ENCODE results near the gene KCNH2.

KCNH2 gene

DNA sequence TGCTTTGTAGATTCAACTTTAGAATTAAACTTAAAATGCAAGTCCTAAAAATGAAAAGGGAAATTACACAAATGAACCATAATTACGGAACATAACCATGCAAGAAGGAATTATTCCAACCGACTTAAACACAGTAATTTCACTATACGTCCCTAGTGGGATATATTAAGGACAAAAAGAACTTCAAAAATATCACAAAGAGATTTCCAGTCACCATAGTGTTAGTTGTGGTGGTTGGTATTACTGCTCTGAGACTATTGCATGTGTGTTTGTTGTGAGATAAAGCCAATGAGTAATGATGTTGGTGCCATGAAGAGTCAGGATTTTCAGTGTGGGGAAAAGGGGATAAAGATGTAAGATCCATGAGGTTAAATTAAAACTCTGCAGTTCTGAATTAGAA is 49.6 kb downstream of the KCNH2 start:
- Histone ChIP-seq H3K27ac (ENCODE audit: low read depth, low read length) (no peak overlapping the region), H3K4me1 (ENCODE audit: control insufficient read depth, insufficient read depth, low read length) (no peaks in the 10 kb centered on the region), H3K36me3 (ENCODE audit: control insufficient read depth, insufficient read depth, low read length) (no peaks in the 10 kb centered on the region), H3K27me3 (ENCODE audit: control insufficient read depth, insufficient read depth, low read length) (no peaks in the 10 kb centered on the region), H3K9ac (ENCODE audit: low read length) (no peak overlapping the region), H3K4me3 (ENCODE audit: low read length) (no peak overlapping the region)

DNA sequence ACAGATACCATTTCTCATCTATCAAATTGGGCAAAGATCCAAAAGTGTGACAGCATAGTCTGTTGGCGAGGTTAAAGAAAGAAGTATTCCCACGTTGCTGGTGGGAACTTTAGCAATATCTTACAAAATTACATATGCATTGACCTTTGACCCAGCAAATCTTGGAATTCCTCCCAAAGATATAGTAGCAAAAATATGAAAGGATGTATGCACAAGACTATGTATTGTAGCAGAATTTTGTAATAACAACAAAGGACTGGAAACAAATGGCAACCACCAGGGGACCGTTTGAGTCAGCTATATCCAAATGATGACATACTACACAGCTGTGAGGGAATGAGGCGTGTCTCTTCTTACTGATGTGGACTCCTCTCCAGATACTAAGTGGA is 50.2 kb downstream of the KCNH2 start:
- Histone ChIP-seq H3K4me1 (ENCODE audit: control insufficient read depth, insufficient read depth, low read length) (no peaks in the 10 kb centered on the region), H3K27ac (ENCODE audit: low read depth, low read length) (no peak overlapping the region), H3K4me3 (ENCODE audit: low read length) (no peak overlapping the region), H3K36me3 (ENCODE audit: control insufficient read depth, insufficient read depth, low read length) (no peaks in the 10 kb centered on the region), H3K27me3 (ENCODE audit: control insufficient read depth, insufficient read depth, low read length) (no peaks in the 10 kb centered on the region), H3K9ac (ENCODE audit: low read length) (no peak overlapping the region)

DNA sequence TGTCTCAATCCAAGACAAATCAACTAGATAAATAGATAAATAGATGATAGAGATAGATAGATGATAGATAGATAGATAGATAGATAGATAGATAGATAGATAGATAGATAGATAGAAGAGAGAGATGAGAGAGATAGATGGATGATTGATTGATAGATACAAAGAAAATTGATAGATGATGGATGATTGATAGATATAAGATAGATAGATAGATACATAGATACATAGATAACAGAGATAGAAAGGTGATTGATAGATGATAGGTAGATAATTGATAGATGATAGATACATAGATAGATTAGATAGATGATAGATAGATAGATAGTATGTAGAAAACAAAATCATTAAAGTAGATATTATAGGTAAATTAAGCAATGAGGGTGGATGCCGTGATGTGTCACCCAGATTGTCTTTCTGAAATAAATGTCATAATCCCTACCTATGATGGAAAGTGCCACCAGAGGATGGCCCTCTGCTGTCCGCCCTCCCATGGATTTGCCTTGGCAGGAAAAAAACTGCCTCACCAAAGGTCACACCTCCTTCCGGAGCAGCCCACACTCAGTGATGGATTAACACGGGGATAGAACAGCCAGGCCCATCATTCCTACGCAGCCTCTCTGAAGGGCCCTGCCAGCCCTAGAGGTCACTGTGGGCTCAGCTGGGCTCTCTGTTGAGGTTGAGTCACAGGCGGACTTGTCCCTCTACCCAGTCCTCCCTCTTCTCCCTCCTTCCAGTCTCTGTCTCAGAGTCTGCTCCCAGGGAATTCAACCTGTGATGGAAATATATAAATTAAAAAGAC is 50.8 kb downstream of the KCNH2 start:
- H3K9ac ChIP-seq (ENCODE audit: low read length): no peak overlapping the region

DNA sequence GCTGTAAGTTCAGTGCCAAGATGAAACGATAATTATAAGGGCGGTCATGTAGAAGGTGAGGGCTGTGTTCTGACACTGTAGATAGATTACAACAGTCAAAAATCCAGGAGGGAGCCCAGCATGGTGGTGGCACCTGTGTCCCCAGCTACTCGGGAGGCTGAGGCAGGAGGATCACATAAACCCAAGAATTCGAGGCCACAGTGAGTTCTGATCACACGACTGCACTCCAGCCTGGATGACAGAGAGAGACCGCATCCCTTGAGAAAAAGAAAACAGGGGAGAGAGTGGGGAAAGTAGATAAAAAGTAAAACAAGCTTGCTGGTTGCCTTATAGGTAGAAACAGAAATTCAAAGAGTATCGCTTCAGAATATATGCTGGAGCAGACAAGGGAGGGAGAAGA is 52.1 kb downstream of the KCNH2 start:
- H3K4me3 ChIP-seq (ENCODE audit: low read length): no peak overlapping the region
- H3K4me1 ChIP-seq (ENCODE audit: control insufficient read depth, insufficient read depth, low read length): peaks cover under 1% of the 10 kb centered on the region
- H3K36me3 ChIP-seq (ENCODE audit: control insufficient read depth, insufficient read depth, low read length): no peaks in the 10 kb centered on the region
- H3K27ac ChIP-seq (ENCODE audit: low read depth, low read length): no peak overlapping the region
- H3K9ac ChIP-seq (ENCODE audit: low read length): no peak overlapping the region
- H3K27me3 ChIP-seq (ENCODE audit: control insufficient read depth, insufficient read depth, low read length): no peaks in the 10 kb centered on the region

More for the DNA sequence above, 50.8 kb downstream of the KCNH2 start:
- H3K27me3 ChIP-seq (ENCODE audit: control insufficient read depth, insufficient read depth, low read length): no peaks in the 10 kb centered on the region
- H3K36me3 ChIP-seq (ENCODE audit: control insufficient read depth, insufficient read depth, low read length): no peaks in the 10 kb centered on the region
- H3K4me3 ChIP-seq (ENCODE audit: low read length): no peak overlapping the region
- H3K4me1 ChIP-seq (ENCODE audit: control insufficient read depth, insufficient read depth, low read length): no peaks in the 10 kb centered on the region
- no peak overlapping the region for H3K27ac ChIP-seq (ENCODE audit: low read depth, low read length)

DNA sequence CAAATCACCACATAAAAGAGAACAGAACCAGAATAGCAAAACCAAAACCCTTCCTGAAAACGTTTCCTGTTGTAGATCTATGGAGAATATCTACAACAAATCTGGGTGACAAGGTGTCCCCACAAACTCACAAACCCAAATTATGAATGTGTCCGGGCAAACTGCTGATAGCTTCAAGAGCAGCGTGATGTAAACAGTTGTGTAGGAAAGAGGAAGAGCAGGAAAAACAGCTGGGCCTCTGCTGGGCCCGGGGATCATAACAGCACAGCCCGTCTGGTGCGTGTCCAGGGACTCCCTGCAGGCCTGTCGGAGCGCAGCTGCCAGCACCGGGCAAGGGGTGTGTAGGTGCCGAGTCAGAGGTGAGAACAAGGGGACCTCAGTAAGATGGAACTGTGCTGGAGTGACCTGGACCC is 53.7 kb downstream of the KCNH2 start:
- no peak overlapping the region for H3K9ac ChIP-seq (ENCODE audit: low read length)

DNA sequence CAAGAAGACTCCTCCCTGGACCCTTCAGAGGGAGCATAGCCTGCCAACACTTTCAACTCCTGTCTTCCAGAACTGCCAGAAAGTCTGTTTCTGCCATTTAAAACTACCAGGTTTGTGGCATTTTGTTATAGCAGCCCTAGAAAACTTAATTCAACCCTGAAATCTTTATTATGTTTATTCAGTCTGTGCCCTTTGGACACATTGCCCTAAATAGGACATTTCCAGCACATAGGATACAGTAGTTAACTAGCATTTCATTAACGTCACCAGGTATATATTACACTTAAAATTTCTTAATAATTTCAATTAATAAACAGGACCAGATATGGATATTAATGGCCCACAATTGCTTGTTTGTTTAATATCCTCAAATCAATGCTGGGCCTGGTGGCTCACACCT is 54.3 kb downstream of the KCNH2 start:
- Histone ChIP-seq H3K36me3 (ENCODE audit: control insufficient read depth, insufficient read depth, low read length) (no peaks in the 10 kb centered on the region), H3K4me3 (ENCODE audit: low read length) (no peak overlapping the region), H3K27ac (ENCODE audit: low read depth, low read length) (no peak overlapping the region), H3K4me1 (ENCODE audit: control insufficient read depth, insufficient read depth, low read length) (peaks cover 6% of the 10 kb centered on the region), H3K27me3 (ENCODE audit: control insufficient read depth, insufficient read depth, low read length) (no peaks in the 10 kb centered on the region), H3K9ac (ENCODE audit: low read length) (no peak overlapping the region)

More for the DNA sequence above, 53.7 kb downstream of the KCNH2 start:
- Histone ChIP-seq H3K27me3 (ENCODE audit: control insufficient read depth, insufficient read depth, low read length) (no peaks in the 10 kb centered on the region), H3K4me1 (ENCODE audit: control insufficient read depth, insufficient read depth, low read length) (peaks cover 6% of the 10 kb centered on the region), H3K4me3 (ENCODE audit: low read length) (no peak overlapping the region), H3K36me3 (ENCODE audit: control insufficient read depth, insufficient read depth, low read length) (no peaks in the 10 kb centered on the region), H3K27ac (ENCODE audit: low read depth, low read length) (no peak overlapping the region)

DNA sequence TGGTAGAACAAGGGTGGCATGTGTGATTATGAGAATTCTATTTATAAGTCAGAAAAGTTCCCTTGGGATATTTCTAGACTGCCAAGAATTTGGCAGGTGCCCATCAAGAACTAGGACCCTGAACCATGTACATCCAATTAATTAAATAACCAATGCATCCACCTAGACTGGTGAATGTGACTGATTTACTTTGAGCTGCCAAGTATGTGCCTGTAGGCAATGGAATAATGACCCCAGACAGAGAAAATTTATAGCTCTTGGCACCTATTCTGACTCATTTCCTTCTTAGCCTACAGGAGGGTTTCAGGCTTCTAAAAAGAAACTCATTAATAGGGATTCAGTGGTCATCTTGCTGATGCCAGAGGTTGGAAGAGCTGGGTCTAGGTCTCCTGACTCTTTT is 54.9 kb downstream of the KCNH2 start:
- Histone ChIP-seq H3K4me1 (ENCODE audit: control insufficient read depth, insufficient read depth, low read length) (peaks cover 8% of the 10 kb centered on the region), H3K4me3 (ENCODE audit: low read length) (no peak overlapping the region), H3K9ac (ENCODE audit: low read length) (no peak overlapping the region), H3K27ac (ENCODE audit: low read depth, low read length) (no peak overlapping the region), H3K27me3 (ENCODE audit: control insufficient read depth, insufficient read depth, low read length) (no peaks in the 10 kb centered on the region), H3K36me3 (ENCODE audit: control insufficient read depth, insufficient read depth, low read length) (no peaks in the 10 kb centered on the region)

DNA sequence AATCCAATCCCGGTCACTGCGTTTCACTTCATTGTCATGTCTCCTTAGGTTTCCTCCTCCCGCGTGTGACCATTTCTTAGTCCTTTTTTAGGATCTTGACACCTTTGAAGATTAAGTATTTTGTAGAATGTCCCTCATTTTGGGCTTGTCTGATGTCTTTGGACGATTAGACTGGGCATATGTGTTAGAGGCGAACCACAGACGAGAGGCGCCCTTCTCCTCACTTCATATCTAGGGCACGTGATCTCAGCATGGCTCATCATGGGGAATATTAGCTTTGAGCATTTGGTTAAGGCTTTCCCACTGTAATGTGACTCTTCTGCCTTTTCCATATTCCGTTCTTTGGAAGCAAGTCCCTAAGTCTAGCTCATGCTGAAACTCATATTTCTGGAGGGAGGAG is 59.0 kb downstream of the KCNH2 start:
- H3K27me3 ChIP-seq (ENCODE audit: control insufficient read depth, insufficient read depth, low read length): no peaks in the 10 kb centered on the region
- H3K4me1 ChIP-seq (ENCODE audit: control insufficient read depth, insufficient read depth, low read length): peaks cover 9% of the 10 kb centered on the region
- no peak overlapping the region for H3K4me3 ChIP-seq (ENCODE audit: low read length)
- no peak overlapping the region for H3K27ac ChIP-seq (ENCODE audit: low read depth, low read length)
- H3K9ac ChIP-seq (ENCODE audit: low read length): no peak overlapping the region
- no peaks in the 10 kb centered on the region for H3K36me3 ChIP-seq (ENCODE audit: control insufficient read depth, insufficient read depth, low read length)

DNA sequence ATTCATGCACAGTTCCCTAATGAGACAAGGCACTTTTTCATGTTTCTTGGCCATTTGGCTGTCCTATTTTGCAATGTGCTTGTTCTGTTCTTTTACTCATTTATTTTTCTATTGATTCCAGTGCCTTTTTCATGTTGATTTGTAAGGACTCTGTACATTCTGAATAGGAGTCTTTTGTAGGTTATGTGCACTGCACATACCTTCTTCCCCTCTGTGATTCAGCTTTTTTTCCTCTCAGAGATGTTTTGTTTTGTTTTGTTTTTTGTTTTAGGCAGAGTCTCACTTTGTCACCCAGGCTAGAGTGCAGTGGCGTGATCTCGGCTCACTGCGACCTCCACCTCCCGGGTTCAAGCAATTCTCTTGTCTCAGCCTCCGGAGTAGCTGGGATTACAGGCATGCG is 59.7 kb downstream of the KCNH2 start:
- Histone ChIP-seq H3K27me3 (ENCODE audit: control insufficient read depth, insufficient read depth, low read length) (no peaks in the 10 kb centered on the region), H3K9ac (ENCODE audit: low read length) (no peak overlapping the region), H3K4me1 (ENCODE audit: control insufficient read depth, insufficient read depth, low read length) (peaks cover 9% of the 10 kb centered on the region), H3K27ac (ENCODE audit: low read depth, low read length) (peak overlapping the region; percentile 19), H3K4me3 (ENCODE audit: low read length) (no peak overlapping the region), H3K36me3 (ENCODE audit: control insufficient read depth, insufficient read depth, low read length) (no peaks in the 10 kb centered on the region)

DNA sequence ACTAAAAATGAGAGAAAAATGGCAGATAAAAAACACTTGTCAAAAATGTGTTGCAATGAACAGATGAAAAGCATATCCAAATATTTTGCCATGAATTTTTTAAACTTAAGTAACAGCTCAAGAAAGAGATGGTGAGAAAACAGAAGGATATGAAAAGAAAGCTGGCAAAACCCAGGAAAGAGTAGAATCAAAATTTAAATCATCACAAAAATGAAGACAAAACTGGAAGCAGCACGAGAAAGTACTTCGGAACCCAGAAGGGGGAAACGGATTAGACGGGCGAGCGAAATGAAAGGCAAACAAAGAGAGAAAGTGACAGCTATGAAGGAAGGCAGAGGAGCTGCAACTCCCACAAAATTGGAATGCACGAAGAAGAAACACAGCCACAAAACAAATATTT is 60.2 kb downstream of the KCNH2 start:
- Histone ChIP-seq H3K4me1 (ENCODE audit: control insufficient read depth, insufficient read depth, low read length) (peaks cover 9% of the 10 kb centered on the region), H3K27me3 (ENCODE audit: control insufficient read depth, insufficient read depth, low read length) (no peaks in the 10 kb centered on the region), H3K36me3 (ENCODE audit: control insufficient read depth, insufficient read depth, low read length) (no peaks in the 10 kb centered on the region), H3K4me3 (ENCODE audit: low read length) (no peak overlapping the region), H3K9ac (ENCODE audit: low read length) (no peak overlapping the region), H3K27ac (ENCODE audit: low read depth, low read length) (peak overlapping the region; percentile 19)

DNA sequence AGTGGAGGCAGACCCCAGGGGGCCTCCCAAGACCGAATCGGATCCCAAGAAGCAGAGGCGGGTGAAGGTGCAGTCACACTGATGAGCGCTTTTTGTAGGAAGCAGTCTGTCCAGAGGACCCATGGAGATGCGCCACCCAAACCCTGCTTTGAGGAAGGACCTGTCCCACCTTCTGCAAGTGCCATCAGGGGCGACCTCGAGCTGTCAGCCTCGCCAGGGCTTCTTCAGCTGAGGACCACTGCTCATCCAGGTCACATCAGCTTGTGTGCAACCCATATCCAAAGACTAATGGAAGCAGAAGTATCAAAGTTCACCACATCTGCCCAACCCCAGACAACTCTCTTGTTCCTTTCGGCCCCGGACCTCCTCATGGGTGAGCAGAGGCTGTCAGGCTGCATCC is 61.5 kb downstream of the KCNH2 start:
- no peaks in the 10 kb centered on the region for H3K36me3 ChIP-seq (ENCODE audit: control insufficient read depth, insufficient read depth, low read length)
- H3K27ac ChIP-seq (ENCODE audit: low read depth, low read length): no peak overlapping the region
- peaks cover 9% of the 10 kb centered on the region for H3K4me1 ChIP-seq (ENCODE audit: control insufficient read depth, insufficient read depth, low read length)

DNA sequence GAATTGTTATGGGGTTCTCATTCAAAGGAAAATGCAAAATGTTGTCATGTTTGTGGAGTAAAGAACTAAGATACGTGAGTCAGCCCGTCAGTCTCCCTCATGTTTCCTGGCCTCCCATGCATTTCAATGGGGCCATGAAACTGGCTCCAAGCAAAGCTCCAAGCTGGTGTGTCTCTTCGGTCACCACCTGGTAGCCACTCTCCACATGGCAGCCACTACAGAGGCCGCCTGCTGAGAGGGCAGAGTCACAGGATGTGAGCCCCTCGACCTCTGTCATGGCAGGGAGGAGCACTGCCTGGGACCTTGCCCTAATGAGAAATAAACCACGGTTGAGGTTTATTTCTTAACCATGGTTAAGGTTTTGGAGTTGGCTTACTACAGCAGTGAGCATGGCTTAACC is 63.2 kb downstream of the KCNH2 start:
- Histone ChIP-seq H3K4me3 (ENCODE audit: low read length) (no peak overlapping the region), H3K4me1 (ENCODE audit: control insufficient read depth, insufficient read depth, low read length) (peaks cover 3% of the 10 kb centered on the region), H3K27ac (ENCODE audit: low read depth, low read length) (no peak overlapping the region), H3K27me3 (ENCODE audit: control insufficient read depth, insufficient read depth, low read length) (no peaks in the 10 kb centered on the region), H3K36me3 (ENCODE audit: control insufficient read depth, insufficient read depth, low read length) (no peaks in the 10 kb centered on the region), H3K9ac (ENCODE audit: low read length) (no peak overlapping the region)

More for the DNA sequence above, 61.5 kb downstream of the KCNH2 start:
- Histone ChIP-seq H3K4me3 (ENCODE audit: low read length) (no peak overlapping the region), H3K27me3 (ENCODE audit: control insufficient read depth, insufficient read depth, low read length) (no peaks in the 10 kb centered on the region), H3K9ac (ENCODE audit: low read length) (no peak overlapping the region)

DNA sequence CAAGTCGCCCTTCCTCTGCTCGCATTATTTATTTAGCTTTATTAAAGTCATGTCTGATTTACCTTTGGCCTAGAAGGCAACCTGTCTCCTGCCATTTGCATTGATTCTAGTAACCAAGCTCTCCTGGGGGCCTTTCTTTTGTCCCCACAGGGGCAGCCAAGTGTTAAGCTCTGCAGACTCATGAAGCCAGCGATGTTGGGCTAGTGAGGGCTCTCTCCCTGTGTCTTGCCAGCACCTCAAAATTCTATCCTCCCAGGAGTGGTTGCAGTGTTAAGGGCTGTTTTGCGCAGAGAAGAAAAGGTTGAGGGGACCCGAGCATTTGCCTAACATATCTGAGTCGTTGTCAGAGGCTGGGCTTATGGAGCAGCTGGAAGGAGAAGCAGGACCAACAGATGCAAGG is 63.9 kb downstream of the KCNH2 start:
- Histone ChIP-seq H3K4me3 (ENCODE audit: low read length) (no peak overlapping the region), H3K36me3 (ENCODE audit: control insufficient read depth, insufficient read depth, low read length) (no peaks in the 10 kb centered on the region), H3K9ac (ENCODE audit: low read length) (no peak overlapping the region), H3K4me1 (ENCODE audit: control insufficient read depth, insufficient read depth, low read length) (peaks cover 3% of the 10 kb centered on the region), H3K27me3 (ENCODE audit: control insufficient read depth, insufficient read depth, low read length) (no peaks in the 10 kb centered on the region), H3K27ac (ENCODE audit: low read depth, low read length) (no peak overlapping the region)
